HG03139 (cell line): Measurements from ENCODE around the gene SDR9C7.
"Not testable (repeated sequence)": the region's sequence is repeated elsewhere in the genome, so short reads cannot be mapped to it uniquely, and the experiment has no call there.

Experiments used
- ATAC-seq: cut with Tn5 transposase; IDR thresholded peaks from one replicate; pipeline ENCODE4 v1.9.1; 2021; ENCODE audit not compliant: unreplicated experiment

SDR9C7 gene

GRCh38 chr12:56933826-56934625 lies at the start of gene SDR9C7:
Gene SDR9C7 (minus strand): TSS chr12:56934408. CDS start chr12:56934261, 147 bp downstream.
- no peak for ATAC-seq

GRCh38 chr12:56983386-56983785 lies 49.2 kb upstream of the SDR9C7 start:
- no peak for ATAC-seq

DNA sequence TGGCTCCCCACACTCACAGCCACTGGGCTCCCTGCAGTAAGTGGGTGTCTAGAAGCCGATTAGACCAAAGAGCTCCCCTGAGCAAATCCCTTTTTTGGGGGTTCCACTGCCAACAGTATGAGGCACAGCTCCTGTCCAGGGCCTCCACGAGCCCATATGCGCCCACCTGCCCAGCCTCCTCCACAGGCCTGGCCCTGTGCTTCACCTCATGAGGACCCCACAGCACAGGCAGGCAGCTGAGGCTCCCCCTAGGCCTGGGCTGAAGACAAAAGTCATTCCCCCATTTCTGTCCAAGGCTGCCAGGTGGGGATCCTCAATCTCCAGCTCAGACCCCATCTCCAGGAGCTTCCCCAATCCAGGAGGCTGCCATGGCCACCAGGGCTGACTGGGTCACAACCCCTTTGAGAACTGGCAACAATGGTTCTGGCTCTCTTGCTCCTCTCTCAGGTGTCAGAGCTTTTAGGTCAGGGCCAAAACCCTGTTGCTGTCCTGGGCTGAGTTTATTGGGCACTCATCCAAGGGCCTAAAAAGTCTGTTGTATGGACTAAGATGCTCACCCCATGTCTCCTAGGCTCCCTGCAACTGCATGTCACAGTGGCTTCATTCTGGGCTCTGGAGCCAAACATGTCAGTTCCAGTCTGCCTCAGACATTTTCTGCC lies 48.5 kb upstream of the SDR9C7 start:
- not testable (repeated sequence) for ATAC-seq

DNA sequence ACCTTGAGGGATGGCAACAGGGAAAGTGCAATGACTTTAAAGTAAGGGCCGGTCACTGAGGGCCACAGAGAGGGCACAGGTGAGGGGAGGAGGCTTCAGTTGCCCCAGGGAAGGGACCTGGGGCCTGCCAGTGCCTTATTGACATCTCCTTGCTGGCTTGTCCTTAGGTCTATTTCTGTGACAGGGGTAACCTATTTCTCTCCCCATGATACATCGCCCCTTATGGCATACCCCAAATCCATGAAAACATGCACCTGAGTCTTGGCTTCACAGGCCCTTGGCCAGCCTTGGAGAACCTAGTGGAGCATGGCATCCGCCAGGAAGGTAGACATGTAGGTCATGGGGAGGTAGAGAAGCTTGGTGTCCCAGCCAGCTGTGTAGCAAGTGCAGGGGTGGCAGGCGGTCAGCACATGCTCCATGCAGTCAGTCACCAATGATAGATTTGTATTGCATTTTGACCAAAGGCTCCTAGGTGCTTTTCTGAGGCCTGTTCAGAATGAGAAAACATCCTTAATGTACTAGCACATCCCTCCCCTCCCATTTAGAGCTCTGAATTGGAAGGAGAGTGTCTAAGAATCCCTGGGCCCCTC lies 46.8 kb upstream of the SDR9C7 start:
- no peak for ATAC-seq

DNA sequence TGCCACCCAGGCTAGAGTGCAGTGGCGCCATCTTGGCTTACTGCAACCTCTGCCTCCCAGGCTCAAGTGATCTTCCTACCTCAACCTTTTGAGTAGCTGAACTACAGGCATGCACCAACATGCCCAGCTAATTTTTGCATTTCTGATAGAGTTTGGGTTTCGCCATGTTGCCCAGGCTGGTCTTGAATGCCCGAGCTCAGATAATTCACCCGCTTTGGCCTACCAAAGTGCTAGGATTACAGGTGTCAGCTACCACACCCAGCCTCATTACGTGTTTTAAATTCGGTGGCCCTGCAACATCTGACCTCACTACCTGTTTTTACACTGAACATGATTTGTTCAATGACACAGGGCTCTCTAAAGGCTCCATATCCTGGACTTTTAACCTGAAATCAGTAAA lies 46.1 kb upstream of the SDR9C7 start:
- no peak for ATAC-seq

GRCh38 chr12:56979628-56980027 lies 45.4 kb upstream of the SDR9C7 start:
- no peak for ATAC-seq

GRCh38 chr12:56978397-56979138 lies 44.4 kb upstream of the SDR9C7 start:
- ATAC-seq: no peak

DNA sequence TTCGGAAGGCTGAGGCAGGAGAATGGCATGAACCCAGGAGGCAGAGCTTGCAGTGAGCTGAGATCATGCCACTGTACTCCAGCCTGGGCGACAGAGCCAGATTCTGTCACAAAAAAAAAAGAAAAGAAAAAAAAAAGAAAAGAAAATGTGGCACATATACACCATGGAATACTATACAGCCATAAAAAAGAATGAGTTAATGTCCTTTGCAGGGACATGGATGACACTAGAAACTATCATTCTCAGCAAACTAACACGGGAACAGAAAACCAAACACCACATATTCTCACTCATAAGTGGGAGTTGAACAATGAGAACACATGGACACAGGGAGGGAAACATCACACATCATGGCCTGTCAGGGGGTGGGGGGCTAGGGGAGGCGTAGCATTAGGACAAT lies 43.2 kb upstream of the SDR9C7 start:
- not testable (repeated sequence) for ATAC-seq

GRCh38 chr12:56974224-56974623 lies 40.0 kb upstream of the SDR9C7 start:
- ATAC-seq: not testable (repeated sequence)

- ATAC-seq: not testable (repeated sequence)
Observed at GRCh38 chr12:56968910-56969309, 34.7 kb upstream of the SDR9C7 start.

GRCh38 chr12:56965997-56966642 lies 31.9 kb upstream of the SDR9C7 start:
- not testable (repeated sequence) for ATAC-seq

- not testable (repeated sequence) for ATAC-seq
Observed at GRCh38 chr12:56965124-56965523, 30.9 kb upstream of the SDR9C7 start.

GRCh38 chr12:56963557-56963956 lies 29.3 kb upstream of the SDR9C7 start:
- ATAC-seq: not testable (repeated sequence)

DNA sequence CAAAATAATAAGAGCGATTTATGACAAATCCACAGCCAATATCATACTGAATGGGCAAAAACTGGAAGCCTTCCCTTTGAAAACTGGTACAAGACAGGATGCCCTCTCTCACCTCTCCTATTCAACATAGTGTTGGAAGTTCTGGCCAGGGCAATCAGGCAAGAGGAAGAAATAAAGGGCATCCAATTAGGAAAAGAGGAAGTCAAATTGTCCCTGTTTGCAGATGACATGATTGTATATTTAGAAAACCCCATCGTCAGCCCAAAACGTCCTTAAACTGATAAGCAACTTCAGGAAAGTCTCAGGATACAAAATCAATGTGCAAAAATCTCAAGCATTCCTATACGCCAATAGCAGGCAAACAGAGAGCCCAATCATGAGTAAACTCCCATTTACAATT lies 28.0 kb upstream of the SDR9C7 start:
- ATAC-seq: not testable (repeated sequence)

DNA sequence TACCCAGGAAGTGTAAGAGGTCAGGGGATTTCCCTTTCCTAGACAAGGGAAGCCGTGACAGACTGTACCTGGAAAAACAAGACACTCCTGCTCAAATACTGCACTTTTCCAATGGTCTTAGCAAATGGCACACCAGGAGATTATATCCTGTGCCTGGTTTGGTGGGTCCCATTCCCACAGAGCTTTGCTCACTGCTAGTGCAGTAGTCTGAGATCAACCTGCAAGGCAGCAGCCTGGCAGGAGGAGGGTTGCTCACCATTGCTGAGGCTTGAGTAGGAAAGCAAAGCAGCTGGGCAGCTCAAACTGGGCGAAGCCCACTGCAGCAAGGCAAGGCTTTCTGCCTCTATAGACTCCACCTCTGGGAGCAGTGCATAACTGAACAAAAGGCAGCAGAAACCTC lies 24.2 kb upstream of the SDR9C7 start:
- no peak for ATAC-seq

DNA sequence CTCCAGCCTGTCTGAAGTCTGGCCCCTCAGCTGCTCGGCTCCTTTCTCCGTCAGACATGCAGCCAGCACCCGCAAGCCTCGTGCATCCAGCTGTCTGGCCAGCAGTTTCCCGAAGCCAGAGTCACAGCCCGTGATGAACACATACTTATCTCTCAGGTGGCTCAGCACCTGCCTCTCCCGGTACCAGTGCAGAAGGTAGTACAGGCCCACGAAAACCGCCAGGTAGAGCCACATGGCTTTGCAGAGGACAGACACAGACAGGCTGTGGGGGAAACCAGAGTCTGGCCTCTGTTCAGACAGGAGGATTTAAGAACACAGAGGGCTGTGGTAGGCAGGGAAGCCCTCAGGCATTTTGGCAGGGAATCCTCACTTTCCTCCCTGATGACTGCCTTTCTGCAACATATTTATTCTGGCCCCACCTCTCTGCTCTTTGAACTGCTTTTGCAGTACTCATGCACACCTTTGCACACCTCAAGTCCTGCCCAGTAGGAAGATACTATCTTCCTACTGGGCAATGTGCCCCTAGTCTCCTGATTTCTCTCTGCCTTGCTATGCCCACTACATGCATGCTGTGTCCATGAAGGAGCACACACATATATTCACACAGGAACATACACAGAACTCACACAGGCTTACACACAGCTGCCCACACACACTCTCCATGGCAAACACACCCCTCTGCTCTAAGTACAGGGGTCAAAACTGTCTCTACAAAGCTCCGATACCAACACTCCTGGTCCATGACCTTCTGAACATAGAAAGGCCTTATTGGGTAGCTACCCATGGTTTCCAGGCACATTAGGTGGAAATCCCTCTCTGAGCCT lies 23.2 kb upstream of the SDR9C7 start, which contains the start of gene RDH16:
Gene RDH16 (minus strand): TSS at position 380 of the 824 bp plus-strand sequence. CDS start 146 bp downstream, at position 234.
- ATAC-seq: no peak

DNA sequence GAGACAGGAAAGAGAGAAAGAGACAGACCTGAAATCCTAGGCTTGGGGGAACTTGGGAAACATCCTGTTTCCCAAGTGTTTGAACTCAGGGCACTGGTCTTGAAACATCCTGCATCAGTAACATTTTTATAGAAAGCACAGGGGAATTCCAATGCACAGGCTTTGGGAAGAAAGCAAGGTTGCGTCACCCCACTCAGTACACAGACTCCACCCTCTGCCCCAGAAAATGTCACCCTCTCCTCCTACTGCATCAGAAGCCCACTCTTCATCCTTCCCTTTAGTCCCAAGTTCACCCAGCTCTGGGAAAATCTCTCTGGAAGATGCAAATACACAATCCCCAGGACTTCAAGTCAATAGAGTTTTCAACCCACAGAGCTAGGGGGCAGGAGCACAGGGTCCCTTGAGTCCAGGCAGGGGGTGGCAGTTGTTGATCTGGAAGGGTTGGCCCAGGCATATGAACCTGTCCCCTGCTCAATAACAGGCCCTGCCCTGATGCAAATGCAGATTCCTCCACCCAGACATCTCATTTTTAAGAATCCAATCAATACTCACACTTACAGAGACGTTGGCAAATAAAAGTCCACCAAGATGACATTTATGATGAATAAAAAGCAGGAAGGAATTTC lies 21.5 kb upstream of the SDR9C7 start:
- ATAC-seq: no peak

DNA sequence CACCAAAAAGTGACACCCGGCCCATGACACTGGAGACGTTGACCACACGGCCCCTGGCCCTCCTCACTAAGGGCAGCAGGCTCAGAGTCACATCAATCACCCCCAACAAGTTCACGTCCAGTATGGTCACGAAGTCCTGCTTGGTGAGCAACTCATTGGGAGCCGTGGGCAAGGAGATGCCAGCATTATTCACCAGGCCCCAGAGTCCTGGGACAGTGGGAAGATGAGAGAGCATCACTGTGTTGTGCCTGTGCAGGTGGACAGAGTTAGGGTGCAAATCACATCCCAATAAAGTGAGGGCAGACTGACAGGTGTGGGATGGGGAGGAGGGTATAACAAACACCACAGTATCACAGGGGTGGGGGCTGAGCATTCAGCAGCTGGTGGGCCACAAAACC lies 20.7 kb upstream of the SDR9C7 start:
- no peak for ATAC-seq
